Fibroblast of villous mesenchyme (primary cell): ENCODE measurements around the gene RNF126. TPM values are rescaled to one million over a fixed set of nuclear protein-coding genes. Genes with fewer than 3 reads are reported as not detected.
A peak's percentile ranks its signal among the peaks of the same experiment; 100 is the strongest.
"Not testable (repeated sequence)": the region's sequence is repeated elsewhere in the genome, so short reads cannot be mapped to it uniquely, and the experiment has no call there.

Experiments used
- DNase-seq: peaks from one replicate; pipeline ENCODE4 v3.0.0-alpha.2; 2010; ENCODE audit warnings: low read depth
- H3K4me3 ChIP-seq: 2 replicates; pipeline ENCODE4 v1.5.1; 2011; ENCODE audit warnings: low read depth, mild to moderate bottlenecking, low read length
- total RNA-seq: library from RNA; depleted of rRNA; stranded (reverse); fragments of >200 nt; gene quantifications from 2 replicates; pipeline ENCODE4 v1.2.3, GENCODE V29; 2012
- TF ChIP-seq, protein P1 (sequence below): IDR thresholded peaks from 2 replicates; pipeline ENCODE4 v1.5.1; 2012; ENCODE audit warnings: low read depth, mild to moderate bottlenecking, low read length; ENCODE audit not compliant: insufficient read depth

The RNF126 gene
- total RNA-seq, 1 donor: 30.7 TPM

- H3K4me3 ChIP-seq: no peak overlapping the region
- TF ChIP-seq, protein P1, sequence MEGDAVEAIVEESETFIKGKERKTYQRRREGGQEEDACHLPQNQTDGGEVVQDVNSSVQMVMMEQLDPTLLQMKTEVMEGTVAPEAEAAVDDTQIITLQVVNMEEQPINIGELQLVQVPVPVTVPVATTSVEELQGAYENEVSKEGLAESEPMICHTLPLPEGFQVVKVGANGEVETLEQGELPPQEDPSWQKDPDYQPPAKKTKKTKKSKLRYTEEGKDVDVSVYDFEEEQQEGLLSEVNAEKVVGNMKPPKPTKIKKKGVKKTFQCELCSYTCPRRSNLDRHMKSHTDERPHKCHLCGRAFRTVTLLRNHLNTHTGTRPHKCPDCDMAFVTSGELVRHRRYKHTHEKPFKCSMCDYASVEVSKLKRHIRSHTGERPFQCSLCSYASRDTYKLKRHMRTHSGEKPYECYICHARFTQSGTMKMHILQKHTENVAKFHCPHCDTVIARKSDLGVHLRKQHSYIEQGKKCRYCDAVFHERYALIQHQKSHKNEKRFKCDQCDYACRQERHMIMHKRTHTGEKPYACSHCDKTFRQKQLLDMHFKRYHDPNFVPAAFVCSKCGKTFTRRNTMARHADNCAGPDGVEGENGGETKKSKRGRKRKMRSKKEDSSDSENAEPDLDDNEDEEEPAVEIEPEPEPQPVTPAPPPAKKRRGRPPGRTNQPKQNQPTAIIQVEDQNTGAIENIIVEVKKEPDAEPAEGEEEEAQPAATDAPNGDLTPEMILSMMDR: no peak
- DNase-seq: no peak
These were observed 41.4 kb upstream of the RNF126 start for GRCh38 chr19:704447-704741.

DNA sequence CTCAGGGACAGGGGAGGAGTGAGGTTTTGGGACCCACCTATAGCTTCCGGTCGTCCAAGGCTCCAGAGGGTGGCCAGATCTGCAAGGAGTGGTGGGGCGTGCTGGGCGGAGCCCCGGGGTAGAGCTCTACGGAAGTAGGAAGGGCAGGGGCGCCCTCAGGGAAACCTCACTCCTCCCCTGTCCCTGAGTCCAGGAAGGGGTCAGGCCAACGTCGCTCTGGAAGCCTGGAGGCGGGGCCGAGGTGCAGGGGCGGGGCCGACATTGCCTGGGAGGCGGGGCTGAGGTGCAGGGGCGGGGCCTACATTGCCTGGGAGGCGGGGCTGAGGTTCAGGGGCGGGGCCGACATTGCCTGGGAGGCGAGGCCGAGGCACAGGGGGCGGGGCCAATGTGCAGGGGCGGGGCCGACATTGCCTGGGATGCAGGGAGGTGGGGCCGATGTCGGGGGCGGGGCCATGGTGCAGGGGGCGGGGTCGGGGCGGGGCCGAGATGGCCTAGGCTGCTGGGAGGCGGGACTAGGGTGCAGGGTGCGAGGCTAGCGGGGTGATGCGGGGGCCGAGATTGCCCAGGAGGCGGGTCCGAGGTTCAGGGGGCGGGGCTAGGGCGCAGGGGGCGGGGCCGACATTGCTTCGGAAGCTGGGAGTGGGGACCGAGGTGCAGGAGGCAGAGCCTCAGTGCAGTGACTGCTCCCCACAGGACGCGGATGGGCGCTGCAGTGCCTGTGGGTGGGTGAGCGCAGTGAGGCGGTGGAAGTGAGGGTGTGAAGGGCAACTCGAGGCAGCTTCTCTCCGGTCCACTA, 40.8 kb upstream of the RNF126 start:
- TF ChIP-seq, protein P1: no peak
- peak overlapping the region; percentile 19 for H3K4me3 ChIP-seq
- peak; percentile 58 for DNase-seq

DNA sequence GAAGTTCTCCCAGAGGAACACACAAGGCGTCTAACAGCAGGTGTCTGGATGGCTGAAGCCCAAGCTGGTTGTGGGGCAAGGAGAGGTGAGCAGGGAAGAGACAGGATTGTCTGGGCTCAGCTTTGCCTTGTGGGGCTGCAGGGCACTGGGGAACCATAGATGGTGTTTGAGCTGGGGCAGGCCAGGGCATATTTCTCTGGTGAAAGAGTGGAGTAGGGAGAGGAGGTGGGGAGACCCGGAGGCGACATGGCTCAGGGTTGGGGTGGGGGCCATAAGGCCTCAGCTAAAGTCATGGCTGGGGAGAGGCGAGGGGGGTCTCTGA, 40.3 kb upstream of the RNF126 start:
- TF ChIP-seq, protein P1: no peak
- H3K4me3 ChIP-seq: peak overlapping the region; percentile 19
- DNase-seq: no peak

- not testable (repeated sequence) for H3K4me3 ChIP-seq, DNase-seq
These were observed 39.8 kb upstream of the RNF126 start for GRCh38 chr19:702847-703246.

DNA sequence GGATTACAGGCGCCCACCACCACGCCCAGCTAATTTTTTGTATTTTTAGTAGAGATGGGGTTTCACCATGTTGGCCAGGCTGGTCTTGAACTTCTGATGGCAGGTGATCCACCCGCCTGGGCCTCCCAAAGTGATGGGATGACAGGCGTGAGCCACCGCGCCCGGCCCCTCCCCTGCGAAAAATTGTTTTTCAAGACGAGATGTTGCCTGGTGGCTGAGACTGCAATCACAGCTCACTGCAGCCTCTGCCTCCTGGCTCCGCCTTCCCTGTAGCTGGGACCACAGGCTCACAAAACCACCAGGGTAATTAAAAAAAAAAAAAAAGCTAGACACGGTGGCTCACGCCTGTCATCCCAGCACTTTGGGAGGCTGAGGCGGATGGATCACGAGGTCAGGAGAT, 36.9 kb upstream of the RNF126 start:
- not testable (repeated sequence) for DNase-seq, H3K4me3 ChIP-seq

GRCh38 chr19:698529-698928, 35.5 kb upstream of the RNF126 start:
- DNase-seq, H3K4me3 ChIP-seq: not testable (repeated sequence)

DNA sequence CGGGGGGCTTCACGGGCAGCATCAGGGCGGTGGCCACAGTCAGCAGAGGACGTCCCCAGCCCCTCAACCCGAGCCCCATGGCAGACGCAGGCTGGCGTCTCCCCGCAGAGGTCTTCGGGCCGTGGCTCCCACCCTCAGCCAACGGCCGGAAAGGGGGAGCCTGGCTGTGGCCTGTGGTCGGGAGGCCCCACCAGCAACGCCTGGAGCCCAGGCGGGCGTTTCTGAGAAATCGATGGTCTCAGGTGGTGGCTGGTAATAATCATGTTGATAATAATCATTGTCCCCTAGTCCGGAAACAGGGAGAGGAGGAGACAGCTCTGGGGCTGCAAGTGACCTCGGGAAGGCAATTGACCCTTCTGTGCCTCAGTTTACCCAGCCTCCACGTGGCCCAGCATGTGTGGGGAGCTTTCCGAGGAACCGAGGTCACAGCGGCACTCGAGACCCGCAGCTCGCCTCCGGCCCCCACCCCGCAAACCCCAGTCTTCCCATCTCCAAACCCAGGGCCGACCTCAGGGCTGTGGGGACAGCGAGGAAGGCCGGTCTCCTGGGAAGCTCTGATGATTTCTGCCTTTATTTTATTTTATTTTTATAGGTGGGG, 32.4 kb upstream of the RNF126 start, which contains the start of gene PRSS57:
PRSS57 (minus strand) TSS at position 101 of the 598 bp plus-strand sequence; CDS start at position 79, 22 bp downstream.
- H3K4me3 ChIP-seq: no peak within 1 kb of the TSS
- TF ChIP-seq, protein P1: no peak
- DNase-seq: no peak

- TF ChIP-seq, protein P1: no peak
- no peak for DNase-seq
- H3K4me3 ChIP-seq: no peak overlapping the region
These were observed 31.7 kb upstream of the RNF126 start for GRCh38 chr19:694481-695351.
